Cerebellar nuclear complex (tissue), 1 donor: ENCODE measurements around the gene SPP2.

Experiments
- DNase-seq, 2 experiments: peaks; one replicate each; lab custom pipeline; 2025; lab: John Stamatoyannopoulos, UW

SPP2 gene

DNA sequence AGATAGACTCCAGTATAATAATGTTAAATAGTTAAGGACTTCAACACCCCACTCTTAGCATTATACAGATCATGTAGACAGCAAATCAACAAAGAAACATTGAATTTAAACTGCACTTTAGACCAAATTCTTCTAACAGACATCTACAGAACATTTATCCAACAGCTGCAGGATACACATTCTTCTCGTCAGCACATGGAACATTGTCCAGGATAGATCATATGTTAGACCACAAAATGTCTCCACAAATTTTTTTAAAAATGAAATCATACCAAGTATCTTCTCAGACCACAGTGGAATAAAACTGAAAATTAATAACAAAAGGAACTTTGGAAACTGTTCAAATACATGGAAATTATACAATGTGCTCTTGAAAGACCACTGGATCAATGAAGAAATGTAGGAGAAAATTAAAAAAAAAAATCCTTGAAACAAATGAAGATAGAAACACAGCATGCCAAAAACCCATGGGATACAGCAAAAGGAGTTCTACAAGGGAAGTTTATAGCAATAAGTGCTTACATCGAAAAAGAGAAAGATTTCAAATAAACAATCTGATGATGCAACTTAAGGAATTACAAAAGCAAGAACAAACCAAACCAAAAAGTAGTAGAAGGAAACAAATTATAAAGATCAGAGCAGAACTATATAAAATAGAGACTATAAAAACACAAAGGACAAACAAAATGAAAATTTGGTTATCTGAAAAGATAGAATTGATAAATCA is 12.3 kb upstream of the SPP2 start:
- DNase-seq, result no peak

DNA sequence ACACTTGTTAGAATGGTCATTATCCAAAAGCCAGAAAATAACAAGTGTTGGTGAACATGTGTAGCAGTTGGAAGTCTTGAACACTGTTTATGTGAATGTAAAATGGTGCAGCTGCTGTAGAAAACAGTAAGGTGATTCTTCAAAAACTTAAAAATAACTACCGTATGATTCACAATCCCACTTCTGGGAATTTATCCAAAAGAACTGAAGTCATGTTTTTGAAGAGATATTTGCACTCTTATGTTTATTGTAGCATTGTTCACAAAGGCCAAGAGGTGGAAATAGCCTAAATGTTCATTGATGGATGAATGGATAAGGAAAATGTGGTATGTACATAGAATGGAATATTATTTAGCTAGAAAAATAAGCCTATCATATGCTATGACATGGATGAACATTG is 6.3 kb upstream of the SPP2 start:
- DNase-seq, result no peak

DNA sequence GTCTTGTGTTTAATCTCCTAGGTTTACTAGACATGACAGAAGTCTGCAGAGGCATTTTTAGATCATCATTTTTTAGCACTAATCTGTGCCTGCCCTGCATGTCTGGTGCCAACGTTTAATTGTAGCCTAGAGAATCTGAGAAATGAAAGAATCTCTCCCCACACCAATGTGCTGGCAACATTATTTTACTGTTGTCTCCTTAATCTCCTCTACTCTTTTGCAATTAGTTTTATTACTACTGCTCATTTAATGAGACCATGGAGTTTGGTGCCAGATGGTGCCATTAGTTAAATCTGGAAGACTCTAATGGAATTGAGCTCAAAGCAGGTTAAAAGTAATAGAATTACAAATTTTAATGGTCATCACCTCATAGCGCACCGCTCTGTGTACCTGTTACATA is 4.0 kb upstream of the SPP2 start:
- no peak for DNase-seq

GRCh38 chr2:234047361-234047760 is 3.1 kb upstream of the SPP2 start:
- DNase-seq, result no peak

DNA sequence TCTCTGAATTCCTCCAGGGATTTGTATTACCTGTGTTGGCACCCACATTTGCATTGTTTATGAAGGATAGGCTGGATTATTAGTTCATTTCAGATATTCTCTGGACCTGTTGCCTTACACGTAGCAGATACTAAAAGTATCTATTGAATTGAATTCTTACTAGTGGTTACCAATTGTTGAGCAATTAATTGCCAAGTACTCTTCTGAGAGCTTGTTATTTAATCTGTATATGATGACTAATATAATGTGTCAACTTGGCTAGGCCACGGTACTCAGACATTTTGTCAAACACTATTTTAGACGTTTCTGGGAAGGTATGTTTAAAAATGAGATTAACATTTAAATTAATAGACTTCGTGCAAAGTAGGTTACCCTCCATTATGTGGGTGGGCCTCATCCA is 2.5 kb upstream of the SPP2 start:
- DNase-seq, result no peak

GRCh38 chr2:234051374-234052070 is 1.0 kb downstream of the SPP2 start:
- DNase-seq, result no peak

GRCh38 chr2:234058881-234059280 is 8.4 kb downstream of the SPP2 start:
- DNase-seq, result no peak

DNA sequence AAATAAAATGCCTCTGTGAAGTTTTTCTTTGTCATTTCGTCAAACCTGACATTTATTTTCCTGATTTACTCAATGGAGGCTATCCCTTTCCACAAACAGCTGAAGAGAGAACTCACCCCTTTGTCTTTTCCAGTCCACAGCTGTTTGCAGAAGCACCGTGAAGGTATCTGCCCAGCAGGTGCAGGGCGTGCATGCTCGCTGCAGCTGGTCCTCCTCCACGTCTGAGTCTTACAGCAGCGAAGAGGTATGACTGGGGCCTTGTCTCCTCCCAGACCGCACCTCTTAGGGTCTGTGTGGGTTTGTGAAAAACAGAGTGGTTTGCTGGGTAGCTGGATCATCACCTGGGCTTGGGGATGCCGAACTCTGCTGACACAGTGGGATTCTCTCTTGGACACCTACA is 9.7 kb downstream of the SPP2 start:
- no peak for DNase-seq

DNA sequence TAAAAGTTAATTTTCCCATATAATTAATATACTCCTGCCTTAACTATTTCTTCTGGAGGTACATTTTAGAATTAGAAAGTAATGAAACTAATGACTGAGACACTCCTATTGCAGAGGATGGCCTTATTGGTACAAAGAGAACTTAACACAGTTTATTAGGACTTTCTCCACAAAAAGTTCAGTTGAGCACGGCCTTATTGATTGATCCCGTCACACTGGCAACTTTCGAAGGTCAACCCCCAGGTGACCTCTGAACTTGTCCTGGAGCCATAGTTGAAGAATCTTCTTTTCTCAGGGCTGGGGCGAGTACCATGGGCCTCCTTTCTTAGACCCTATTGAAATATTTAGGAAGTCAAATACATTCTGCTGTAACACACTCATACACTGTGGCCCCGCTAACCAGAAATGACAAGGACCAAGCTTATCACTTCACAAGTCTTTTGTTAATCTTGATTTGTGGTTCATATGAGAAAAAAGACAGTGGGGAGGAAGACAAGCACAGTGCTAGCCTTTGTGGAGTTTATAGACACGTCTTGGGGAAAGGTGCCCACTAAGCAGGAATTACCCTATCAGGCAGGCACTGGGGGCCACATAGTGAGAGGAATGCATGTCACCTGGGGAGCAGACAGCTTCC is 11.2 kb downstream of the SPP2 start:
- no peak for DNase-seq

GRCh38 chr2:234066587-234066986 is 16.1 kb downstream of the SPP2 start:
- DNase-seq, result no peak

DNA sequence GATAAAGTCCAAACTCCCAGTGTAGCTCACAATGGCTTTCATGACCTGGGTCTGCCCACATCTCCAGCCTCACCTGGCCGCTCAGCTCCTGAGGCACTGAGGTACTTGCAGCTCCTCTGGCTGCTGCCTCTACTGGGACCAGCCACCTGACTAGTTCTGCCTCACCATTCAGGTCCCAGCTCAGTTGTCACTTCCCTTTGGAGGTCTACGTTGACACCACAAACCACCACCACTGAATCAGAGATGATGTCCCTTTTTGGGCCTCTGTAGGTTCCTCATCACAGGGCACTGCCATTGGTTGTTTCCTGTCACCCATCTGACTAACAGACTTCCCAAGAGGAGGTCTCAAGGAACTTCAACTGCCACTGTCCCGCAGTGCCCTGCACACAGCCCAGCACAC is 21.2 kb downstream of the SPP2 start:
- DNase-seq, result no peak

GRCh38 chr2:234072454-234072853 is 22.0 kb downstream of the SPP2 start:
- no peak for DNase-seq

GRCh38 chr2:234074751-234075517 is 24.4 kb downstream of the SPP2 start:
- DNase-seq, result no peak

GRCh38 chr2:234075518-234075915 is 25.0 kb downstream of the SPP2 start:
- no peak for DNase-seq

- DNase-seq, result no peak
These were observed 25.4 kb downstream of the SPP2 start for GRCh38 chr2:234075947-234076346.

- no peak for DNase-seq
These were observed 25.9 kb downstream of the SPP2 start for GRCh38 chr2:234076451-234076850.

- no peak for DNase-seq
These were observed 27.6 kb downstream of the SPP2 start for GRCh38 chr2:234078129-234078528.

GRCh38 chr2:234081970-234082822 is 31.7 kb downstream of the SPP2 start:
- DNase-seq, result no peak

DNA sequence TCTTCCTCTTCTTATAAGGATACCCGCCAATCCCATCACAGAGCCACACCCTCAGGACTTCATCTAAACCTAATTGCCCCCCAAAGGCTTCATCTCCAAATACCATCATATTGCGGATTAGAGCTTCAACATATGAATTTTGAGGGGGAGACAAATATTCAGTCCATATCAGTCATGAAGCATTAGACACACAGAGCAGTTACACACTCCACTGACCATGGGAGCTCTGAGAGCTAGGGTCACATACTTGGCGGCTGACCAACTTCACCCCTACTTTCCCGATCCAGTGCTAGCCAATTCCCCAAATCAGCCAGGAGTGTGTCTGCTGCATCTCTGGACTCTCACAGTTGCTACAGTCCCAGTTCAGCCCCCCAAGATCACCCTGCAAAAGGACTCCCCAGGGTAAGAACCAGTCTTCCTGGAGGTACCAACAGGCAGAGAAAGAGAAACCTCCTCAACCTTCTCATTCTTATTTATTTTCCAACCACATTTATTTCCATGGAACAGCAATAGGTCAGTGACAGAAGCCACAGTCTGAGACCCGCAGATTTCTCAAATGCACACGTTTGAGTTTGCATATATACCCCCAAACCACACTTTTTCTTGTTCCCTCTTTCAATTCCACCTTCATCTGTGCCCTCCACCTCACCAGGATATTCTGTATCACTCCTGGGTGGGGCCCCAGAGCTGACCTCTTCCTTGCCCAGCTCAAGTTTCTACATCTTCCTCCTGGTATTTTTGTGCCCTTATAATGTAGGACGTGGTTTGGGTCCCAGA is 33.3 kb downstream of the SPP2 start:
- DNase-seq, result no peak

GRCh38 chr2:234091432-234091879 is 41.0 kb downstream of the SPP2 start:
- DNase-seq, result no peak

DNA sequence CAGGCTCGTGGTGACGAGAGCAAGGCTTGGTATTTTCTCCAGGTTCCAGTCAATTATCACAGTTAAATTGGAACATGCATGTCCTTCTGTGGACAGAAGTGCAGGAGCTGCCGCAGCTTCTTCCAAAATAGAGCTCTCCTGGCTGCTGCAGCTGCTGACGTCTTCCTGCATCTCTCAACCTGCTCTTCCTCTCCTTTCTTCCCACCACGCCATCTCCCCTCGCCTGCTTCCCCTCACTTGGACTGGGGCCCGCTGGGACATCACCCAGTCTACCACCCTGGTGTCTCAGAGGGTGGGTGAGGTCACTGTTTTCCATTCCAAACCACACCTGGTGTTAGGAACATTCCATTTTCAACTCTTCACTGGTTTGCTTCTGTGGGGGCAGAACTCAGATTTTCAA is 41.4 kb downstream of the SPP2 start:
- no peak for DNase-seq
